Mesendoderm (in vitro differentiated cells): Measurements from ENCODE around the gene ATCAY.
"Not testable (repeated sequence)": the region's sequence is repeated elsewhere in the genome, so short reads cannot be mapped to it uniquely, and the experiment has no call there.

Experiments used
- DNase-seq: peaks from one replicate; pipeline ENCODE4 v3.0.0; 2013
- H2AK5ac ChIP-seq: 2 replicates; pipeline ENCODE4 v1.6.1; 2013; ENCODE audit warnings: low read length, inconsistent platforms
- H2BK120ac ChIP-seq: 2 replicates; pipeline ENCODE4 v1.6.1; 2013; ENCODE audit warnings: low read depth, mild to moderate bottlenecking, low read length, moderate library complexity, mixed read lengths
- H2BK15ac ChIP-seq: replicated peaks from 2 replicates; pipeline ENCODE4 v1.6.1; 2013; ENCODE audit warnings: low read depth, mild to moderate bottlenecking, moderate library complexity
- H2BK5ac ChIP-seq: 2 replicates; pipeline ENCODE4 v1.6.1; 2013; ENCODE audit warnings: low read length, inconsistent platforms
- H3K18ac ChIP-seq: 2 replicates; pipeline ENCODE4 v1.6.1; 2013; ENCODE audit warnings: mild to moderate bottlenecking, low read length, mixed read lengths
- H3K23ac ChIP-seq: one replicate; pipeline ENCODE4 v1.6.1; 2013; ENCODE audit warnings: low read length
- H3K27ac ChIP-seq: 2 replicates; pipeline ENCODE4 v1.5.1; 2013; ENCODE audit warnings: low read depth, mild to moderate bottlenecking, inconsistent platforms, low read length, moderate library complexity
- H3K27me3 ChIP-seq: 2 replicates; pipeline ENCODE4 v1.6.1; 2013; ENCODE audit warnings: low read length, control low read depth, mild to moderate bottlenecking, inconsistent platforms; ENCODE audit not compliant: insufficient read depth, poor library complexity
- H3K36me3 ChIP-seq: 2 replicates; pipeline ENCODE4 v1.6.1; 2013; ENCODE audit warnings: low read length, inconsistent platforms; ENCODE audit not compliant: control insufficient read depth, insufficient read depth
- H3K4ac ChIP-seq: one replicate; pipeline ENCODE4 v1.6.1; 2013; ENCODE audit warnings: low read depth, mild to moderate bottlenecking, low read length, moderate library complexity
- H3K4me1 ChIP-seq: 2 replicates; pipeline ENCODE4 v1.6.1; 2013; ENCODE audit warnings: low read depth, low read length, inconsistent platforms; ENCODE audit not compliant: control insufficient read depth
- H3K4me2 ChIP-seq: 2 replicates; pipeline ENCODE4 v1.6.1; 2013; ENCODE audit warnings: low read length
- H3K4me3 ChIP-seq: 2 replicates; pipeline ENCODE4 v1.5.1; 2013; ENCODE audit warnings: mild to moderate bottlenecking, low read length
- H3K56ac ChIP-seq: one replicate; pipeline ENCODE4 v1.6.1; 2013; ENCODE audit warnings: low read length
- H3K79me1 ChIP-seq: 2 replicates; pipeline ENCODE4 v1.6.1; 2013; ENCODE audit warnings: low read length, inconsistent platforms
- H3K79me2 ChIP-seq: 2 replicates; pipeline ENCODE4 v1.6.1; 2013; ENCODE audit warnings: mild to moderate bottlenecking, low read length; ENCODE audit not compliant: control insufficient read depth, insufficient read depth
- H3K9ac ChIP-seq: 2 replicates; pipeline ENCODE4 v1.6.1; 2013; ENCODE audit warnings: low read length, inconsistent platforms
- H4K5ac ChIP-seq: one replicate; pipeline ENCODE4 v1.6.1; 2013; ENCODE audit warnings: low read length
- H4K8ac ChIP-seq: one replicate; pipeline ENCODE4 v1.6.1; 2013; ENCODE audit warnings: low read depth, mild to moderate bottlenecking, control low read depth, low read length, moderate library complexity
- WGBS: extraction: QIAGEN DNeasy Blood & Tissue Kit; methylation state at CpG from one replicate; pipeline ENCODE4 v1.1.7; 2013; ENCODE audit warnings: low lambda C conversion rate, missing lambda C conversion rate; ENCODE audit not compliant: insufficient coverage; ENCODE audit errors: extremely low coverage; 5-methylcytosine and 5-hydroxymethylcytosine counted together

Gene ATCAY

GRCh38 chr19:3963458-3964255, 83.2 kb downstream of the ATCAY start:
- no peak overlapping the region for H2BK5ac ChIP-seq
- no peak overlapping the region for H3K4me3 ChIP-seq
- no peak overlapping the region for H4K5ac ChIP-seq
- H2AK5ac ChIP-seq = no peak overlapping the region
- peaks cover 6% of the 10 kb centered on the region for H3K36me3 ChIP-seq
- H3K79me2 ChIP-seq = peaks cover 25% of the 10 kb centered on the region
- H2BK120ac ChIP-seq = no peak overlapping the region
- DNase-seq = no peak
- no CpG with 5 or more reads among the region's 35 CpGs for WGBS
- H3K4me2 ChIP-seq = no peak overlapping the region
- H3K27ac ChIP-seq = no peak overlapping the region
- H3K9ac ChIP-seq = no peak overlapping the region
- H4K8ac ChIP-seq = no peak overlapping the region
- peaks cover 10% of the 10 kb centered on the region for H3K79me1 ChIP-seq
- no peak overlapping the region for H2BK15ac ChIP-seq
- H3K18ac ChIP-seq = no peak overlapping the region
- H3K4ac ChIP-seq = no peak overlapping the region
- no peaks in the 10 kb centered on the region for H3K27me3 ChIP-seq
- no peaks in the 10 kb centered on the region for H3K4me1 ChIP-seq
- no peak overlapping the region for H3K23ac ChIP-seq
- no peak overlapping the region for H3K56ac ChIP-seq

- Histone ChIP-seq H2BK5ac (no peak overlapping the region), H3K4me2 (no peak overlapping the region), H3K4me3 (no peak overlapping the region), H3K27me3 (no peaks in the 10 kb centered on the region), H4K8ac (no peak overlapping the region), H3K9ac (no peak overlapping the region), H3K79me2 (peaks cover 28% of the 10 kb centered on the region), H3K18ac (no peak overlapping the region), H3K79me1 (peaks cover 10% of the 10 kb centered on the region), H3K36me3 (peaks cover 6% of the 10 kb centered on the region), H2BK120ac (no peak overlapping the region), H3K27ac (no peak overlapping the region), H3K4ac (no peak overlapping the region), H3K23ac (no peak overlapping the region), H3K56ac (no peak overlapping the region), H2BK15ac (no peak overlapping the region), H3K4me1 (peaks cover 2% of the 10 kb centered on the region), H4K5ac (no peak overlapping the region), H2AK5ac (no peak overlapping the region)
- no CpG with 5 or more reads among the region's 60 CpGs for WGBS
- no peak for DNase-seq
These were observed 84.0 kb downstream of the ATCAY start for GRCh38 chr19:3964256-3965194.

GRCh38 chr19:3966051-3967017, 85.8 kb downstream of the ATCAY start:
- Histone ChIP-seq H3K4me1 (peaks cover 4% of the 10 kb centered on the region), H3K9ac (no peak overlapping the region), H2BK120ac (no peak overlapping the region), H3K23ac (no peak overlapping the region), H3K36me3 (peaks cover 6% of the 10 kb centered on the region), H3K4ac (no peak overlapping the region), H2AK5ac (no peak overlapping the region), H3K18ac (no peak overlapping the region), H2BK15ac (no peak overlapping the region), H3K27ac (no peak overlapping the region), H3K79me1 (peaks cover 14% of the 10 kb centered on the region), H3K4me3 (no peak overlapping the region), H3K4me2 (no peak overlapping the region), H3K27me3 (no peaks in the 10 kb centered on the region), H4K8ac (no peak overlapping the region), H3K79me2 (peaks cover 41% of the 10 kb centered on the region), H2BK5ac (no peak overlapping the region), H3K56ac (no peak overlapping the region), H4K5ac (no peak overlapping the region)
- no CpG with 5 or more reads among the region's 30 CpGs for WGBS
- DNase-seq = no peak

- not testable (repeated sequence) for H3K18ac ChIP-seq, H4K8ac ChIP-seq, H2BK120ac ChIP-seq, DNase-seq, H3K36me3 ChIP-seq, H3K4me1 ChIP-seq, H3K27me3 ChIP-seq, H2AK5ac ChIP-seq, H3K9ac ChIP-seq, H3K23ac ChIP-seq, H4K5ac ChIP-seq, H2BK15ac ChIP-seq, H3K4me2 ChIP-seq, H3K4me3 ChIP-seq, H2BK5ac ChIP-seq, H3K4ac ChIP-seq
- Histone ChIP-seq H3K27ac (peak overlapping the region; percentile 67), H3K79me2 (peaks cover 41% of the 10 kb centered on the region), H3K79me1 (peaks cover 14% of the 10 kb centered on the region), H3K56ac (peak overlapping the region; percentile 25)
- WGBS = no CpG with 5 or more reads among the region's 12 CpGs
These were observed 87.5 kb downstream of the ATCAY start for GRCh38 chr19:3967983-3968382.
